ENCODE data around the gene LENG9. TPM values are rescaled to one million over a fixed set of nuclear protein-coding genes. Genes with fewer than 3 reads are reported as not detected.

The LENG9 gene
- total and polyA plus RNA-seq, 2 experiments from 2014 or later: 7.6 TPM; not detected in 1

DNA sequence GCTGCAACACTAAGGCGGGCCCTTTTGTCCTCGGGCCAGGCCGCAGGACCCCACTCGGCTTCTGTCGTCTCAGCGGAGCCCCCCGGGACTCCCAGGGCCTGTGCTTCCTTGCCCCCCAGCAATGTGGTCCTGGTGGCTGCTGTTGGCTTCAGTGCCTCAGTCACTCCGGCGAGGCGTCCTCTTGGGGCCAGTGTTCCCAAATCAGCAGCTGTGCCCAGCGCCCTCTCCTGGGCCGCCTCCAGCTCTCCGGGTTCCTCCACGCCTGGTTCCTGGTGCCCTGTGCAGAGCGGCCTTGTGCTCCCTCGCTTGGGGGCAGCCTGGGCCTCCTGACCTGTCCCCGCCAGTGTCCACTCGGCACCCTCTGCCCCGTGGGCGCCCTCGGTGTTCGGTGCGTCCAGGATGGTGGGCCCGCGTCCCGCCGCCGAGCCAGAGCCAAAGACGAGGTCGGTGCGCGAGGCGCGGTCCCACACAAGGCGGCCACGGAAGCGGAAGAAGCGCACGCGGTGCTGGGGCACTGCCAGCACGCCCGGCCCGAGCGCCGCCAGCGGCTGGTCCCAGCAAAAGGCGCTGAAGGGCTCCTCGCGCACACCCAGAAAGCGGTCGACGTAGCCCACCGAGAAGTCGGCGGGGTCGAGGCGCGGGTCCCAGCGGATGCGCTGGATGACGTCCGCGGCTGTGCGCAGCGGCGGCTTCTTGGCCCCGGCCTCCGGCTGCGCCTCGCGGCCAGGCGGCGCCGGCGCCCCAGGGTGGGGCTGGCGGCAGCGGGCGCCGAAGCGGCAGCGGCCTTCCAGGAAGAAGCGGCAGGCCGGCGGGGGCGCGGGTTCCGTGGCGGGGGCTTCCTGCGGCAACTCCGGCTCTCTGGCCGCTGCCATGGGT, 685 bp downstream of the LENG9 start:
- Histone ChIP-seq H3K27ac (peak overlapping the region; percentile 79), H3K36me3 (peaks cover 22% of the 10 kb centered on the region), H3K4me1 (ENCODE audit: low read depth) (no peaks in the 10 kb centered on the region), H3K27me3 (no peaks in the 10 kb centered on the region), H3K4me3 (peak overlapping the region; percentile 62), H3K9me3 (ENCODE audit: low read depth) (no peaks in the 10 kb centered on the region)
- peak; percentile 64 to 81 for DNase-seq (ENCODE audit: low read depth in 1 of 2, low spot score in 1 of 2)
- TF ChIP-seq CTCF (IDR thresholded peaks at IDR 0.05; ENCODE audit: low read depth, low read length): peak; percentile 25

DNA sequence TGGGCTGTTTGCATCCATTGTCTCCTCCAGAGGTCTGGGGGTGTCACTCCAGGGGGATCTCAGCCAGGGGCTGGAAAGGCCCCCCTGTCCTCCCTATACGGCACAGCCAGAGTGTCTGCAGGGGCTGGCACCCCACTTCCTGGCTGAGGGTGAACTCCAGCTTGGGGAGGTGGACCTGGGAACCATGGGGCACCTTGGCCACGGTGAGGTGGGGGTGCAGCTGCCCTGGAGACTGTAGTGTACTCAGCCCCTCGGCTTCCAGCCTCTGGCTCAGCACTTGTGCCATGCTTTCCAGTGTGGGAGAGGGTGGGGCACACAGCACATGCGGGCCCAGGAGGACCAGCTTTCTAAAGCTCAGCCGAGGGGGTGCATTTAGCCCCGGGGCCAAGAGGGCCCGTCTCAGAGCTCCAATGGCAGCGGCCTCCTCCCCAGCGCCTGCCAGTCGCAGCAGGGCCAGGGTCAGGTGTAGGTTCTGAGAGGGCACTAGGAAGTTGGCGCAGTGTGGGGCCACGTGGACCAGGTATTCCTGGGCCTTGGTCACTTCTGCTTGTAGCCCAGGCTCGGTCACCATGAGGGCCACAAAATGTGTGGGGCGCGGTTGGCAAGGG, 1.4 kb downstream of the LENG9 start:
- H3K36me3 ChIP-seq: peaks cover 30% of the 10 kb centered on the region
- no peaks in the 10 kb centered on the region for H3K4me1 ChIP-seq (ENCODE audit: low read depth)
- no peak overlapping the region for H3K4me3 ChIP-seq
- DNase-seq (ENCODE audit: low read depth in 1 of 2, low spot score in 1 of 2): no peak
- H3K27me3 ChIP-seq: no peaks in the 10 kb centered on the region
- peak overlapping the region; percentile 79 for H3K27ac ChIP-seq
- no peaks in the 10 kb centered on the region for H3K9me3 ChIP-seq (ENCODE audit: low read depth)
- TF ChIP-seq CTCF (IDR thresholded peaks at IDR 0.05; ENCODE audit: low read depth, low read length): no peak

- Histone ChIP-seq H3K27me3 (no peaks in the 10 kb centered on the region), H3K36me3 (peaks cover 33% of the 10 kb centered on the region), H3K9me3 (ENCODE audit: low read depth) (no peaks in the 10 kb centered on the region), H3K27ac (no peak overlapping the region), H3K4me3 (no peak overlapping the region), H3K4me1 (ENCODE audit: low read depth) (no peaks in the 10 kb centered on the region)
- no peak for TF ChIP-seq CTCF (IDR thresholded peaks at IDR 0.05; ENCODE audit: low read depth, low read length)
- peak in 1 of 2 donors; percentile 46 for DNase-seq (ENCODE audit: low read depth in 1 of 2, low spot score in 1 of 2)
These were observed 2.0 kb downstream of the LENG9 start for GRCh38 chr19:54461613-54462012.

DNA sequence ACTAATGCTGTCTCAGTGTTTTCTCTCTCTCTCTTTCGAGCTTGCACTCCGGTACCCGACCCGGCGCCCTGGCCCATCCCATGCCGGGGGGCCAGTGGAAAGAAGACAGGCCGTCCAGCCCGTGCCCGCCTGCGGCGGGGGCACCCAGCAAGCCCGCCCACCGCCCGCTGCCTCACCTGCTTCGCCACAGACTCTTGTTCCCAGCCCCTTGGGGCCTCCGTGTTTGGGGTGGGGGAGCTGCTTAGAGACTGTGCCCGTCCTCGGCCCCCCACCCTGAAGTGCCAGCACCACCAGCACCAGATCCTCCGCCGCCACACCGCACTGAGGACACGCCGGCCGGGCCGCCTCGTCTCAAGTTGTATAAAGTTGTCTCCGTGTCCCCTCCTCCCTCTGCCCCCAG, 2.4 kb downstream of the LENG9 start:
- H3K4me3 ChIP-seq: no peak overlapping the region
- no peaks in the 10 kb centered on the region for H3K27me3 ChIP-seq
- H3K4me1 ChIP-seq (ENCODE audit: low read depth): no peaks in the 10 kb centered on the region
- H3K9me3 ChIP-seq (ENCODE audit: low read depth): no peaks in the 10 kb centered on the region
- DNase-seq (ENCODE audit: low read depth in 1 of 2, low spot score in 1 of 2): no peak
- no peak for TF ChIP-seq CTCF (IDR thresholded peaks at IDR 0.05; ENCODE audit: low read depth, low read length)
- H3K27ac ChIP-seq: no peak overlapping the region
- peaks cover 37% of the 10 kb centered on the region for H3K36me3 ChIP-seq

DNA sequence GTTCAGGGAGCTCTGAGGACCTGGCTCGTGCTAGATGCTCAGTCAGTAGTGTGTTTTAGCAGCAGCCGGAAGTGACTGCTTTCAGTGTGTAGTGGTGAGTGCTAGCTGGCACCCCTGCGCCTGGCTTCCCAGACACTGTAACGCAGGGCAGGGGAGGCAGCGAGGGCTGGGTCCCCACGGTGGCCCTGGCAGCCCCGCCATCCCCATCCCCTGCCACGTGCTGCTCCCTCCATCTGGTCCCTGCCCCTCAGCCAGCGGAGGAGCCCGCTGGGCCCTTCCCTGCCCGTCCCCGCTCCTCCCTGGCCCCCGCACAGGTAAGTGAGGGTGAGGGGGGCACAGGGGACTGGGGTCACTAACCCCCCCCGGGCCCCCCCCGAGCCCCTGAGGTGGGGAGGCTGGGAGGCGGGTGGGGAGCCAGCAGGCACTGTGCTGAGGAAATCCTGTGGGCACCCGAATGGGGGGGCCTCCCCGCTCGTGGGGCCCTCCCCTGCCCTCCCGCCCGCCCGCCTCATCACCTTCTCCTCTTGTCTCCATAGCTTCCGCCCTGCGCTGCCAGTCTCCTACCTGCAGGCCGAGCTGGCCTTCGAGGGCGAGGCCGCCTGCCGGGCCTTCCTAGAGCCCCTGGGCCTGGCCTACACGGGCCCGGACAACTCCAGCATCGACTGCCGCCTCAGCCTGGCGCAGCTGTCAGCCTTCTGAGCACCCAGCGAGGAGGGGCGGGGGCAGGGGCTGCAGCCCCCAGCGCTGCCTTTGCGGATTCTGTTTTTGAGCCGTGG, 3.2 kb downstream of the LENG9 start:
- Histone ChIP-seq H3K9me3 (ENCODE audit: low read depth) (no peaks in the 10 kb centered on the region), H3K27me3 (no peaks in the 10 kb centered on the region), H3K4me3 (no peak overlapping the region), H3K27ac (no peak overlapping the region), H3K36me3 (peaks cover 44% of the 10 kb centered on the region), H3K4me1 (ENCODE audit: low read depth) (no peaks in the 10 kb centered on the region)
- DNase-seq (ENCODE audit: low read depth in 1 of 2, low spot score in 1 of 2): no peak
- no peak for TF ChIP-seq CTCF (IDR thresholded peaks at IDR 0.05; ENCODE audit: low read depth, low read length)
